ENCODE data around the gene PXN.

DNA sequence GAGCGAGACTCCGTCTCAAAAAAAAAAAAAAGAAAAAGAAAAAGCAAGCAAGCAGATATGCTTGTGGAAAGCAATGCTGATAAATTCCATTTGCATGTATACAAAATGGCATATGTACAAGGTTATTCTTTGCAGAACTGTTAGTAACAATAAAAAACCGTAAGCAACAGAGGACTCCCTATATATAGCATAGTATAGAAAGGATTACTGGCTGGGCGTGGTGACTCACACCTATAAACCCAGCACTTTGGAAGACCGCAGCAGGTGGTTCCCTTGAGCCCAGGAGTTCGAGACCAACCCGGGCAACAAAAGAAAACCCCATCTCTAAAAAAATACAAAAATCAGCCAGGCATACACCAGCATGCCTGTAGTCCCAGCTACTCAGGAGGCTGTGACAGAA, 84.6 kb downstream of the PXN start:
- TF ChIP-seq, protein P1, sequence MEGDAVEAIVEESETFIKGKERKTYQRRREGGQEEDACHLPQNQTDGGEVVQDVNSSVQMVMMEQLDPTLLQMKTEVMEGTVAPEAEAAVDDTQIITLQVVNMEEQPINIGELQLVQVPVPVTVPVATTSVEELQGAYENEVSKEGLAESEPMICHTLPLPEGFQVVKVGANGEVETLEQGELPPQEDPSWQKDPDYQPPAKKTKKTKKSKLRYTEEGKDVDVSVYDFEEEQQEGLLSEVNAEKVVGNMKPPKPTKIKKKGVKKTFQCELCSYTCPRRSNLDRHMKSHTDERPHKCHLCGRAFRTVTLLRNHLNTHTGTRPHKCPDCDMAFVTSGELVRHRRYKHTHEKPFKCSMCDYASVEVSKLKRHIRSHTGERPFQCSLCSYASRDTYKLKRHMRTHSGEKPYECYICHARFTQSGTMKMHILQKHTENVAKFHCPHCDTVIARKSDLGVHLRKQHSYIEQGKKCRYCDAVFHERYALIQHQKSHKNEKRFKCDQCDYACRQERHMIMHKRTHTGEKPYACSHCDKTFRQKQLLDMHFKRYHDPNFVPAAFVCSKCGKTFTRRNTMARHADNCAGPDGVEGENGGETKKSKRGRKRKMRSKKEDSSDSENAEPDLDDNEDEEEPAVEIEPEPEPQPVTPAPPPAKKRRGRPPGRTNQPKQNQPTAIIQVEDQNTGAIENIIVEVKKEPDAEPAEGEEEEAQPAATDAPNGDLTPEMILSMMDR (IDR thresholded peaks at IDR 0.05) = no peak
- TF ChIP-seq EZH2 (IDR thresholded peaks at IDR 0.05) = no peak
- TF ChIP-seq EZH2phosphoT487 (IDR thresholded peaks at IDR 0.05) = no peak
